HepG2 (cell line): ENCODE results near the gene SEPTIN11.

Experiments
- CBFB ChIP-seq: sonication (generic); formaldehyde crosslinking; IDR thresholded peaks from 2 replicates; pipeline ENCODE4 v1.4.0; 2020; ENCODE audit warnings: missing genetic modification reagents
- CTCF ChIP-seq: sonication (generic); formaldehyde crosslinking; IDR thresholded peaks from 2 replicates; pipeline ENCODE4 v1.5.0; 2020; ENCODE audit warnings: mild to moderate bottlenecking, missing genetic modification reagents, moderate library complexity
- EP300 ChIP-seq, 3 experiments: sonication (generic) in 1 of 3; formaldehyde crosslinking in 1 of 3; IDR thresholded peaks; 2 replicates each; pipeline versions ENCODE4 v1.5.1 to v1.6.1; 2011 to 2020; ENCODE audit warnings: low read depth in 2 of 3, low read length in 2 of 3, borderline replicate concordance in 1 of 3, improper control_type of control experiment in 1 of 3, mild to moderate bottlenecking in 1 of 3, missing genetic modification reagents in 1 of 3, moderate library complexity in 1 of 3
- EZH2 ChIP-seq: conservative IDR thresholded peaks from 2 replicates; pipeline ENCODE4 v1.6.1; 2012; ENCODE audit warnings: mild to moderate bottlenecking, low read depth, low read length, moderate library complexity
- HOXA9 ChIP-seq: sonication (generic); formaldehyde crosslinking; IDR thresholded peaks from 2 replicates; pipeline ENCODE4 v1.8.1; 2022; ENCODE audit warnings: missing genetic modification reagents, mild to moderate bottlenecking, moderate library complexity, borderline replicate concordance
- KIAA2018 ChIP-seq: sonication (generic); formaldehyde crosslinking; IDR thresholded peaks from 2 replicates; pipeline ENCODE4 v1.5.0; 2020; ENCODE audit warnings: mild to moderate bottlenecking, missing genetic modification reagents, borderline replicate concordance
- MBD4 ChIP-seq: IDR thresholded peaks from 2 replicates; pipeline ENCODE4 v1.6.1; 2012; ENCODE audit warnings: low read length, inconsistent platforms, borderline replicate concordance
- POLR2A ChIP-seq, 2 experiments: IDR thresholded peaks; 2 replicates each; pipeline ENCODE4 v1.6.1; 2011; ENCODE audit warnings: low read depth in 2 of 2, low read length in 2 of 2, mild to moderate bottlenecking in 1 of 2, moderate library complexity in 1 of 2; ENCODE audit not compliant: insufficient read depth in 1 of 2
- PRDM4 ChIP-seq: sonication (generic); formaldehyde crosslinking; IDR thresholded peaks from 2 replicates; pipeline ENCODE4 v1.9.0; 2021; ENCODE audit warnings: missing genetic modification reagents, borderline replicate concordance
- RELA ChIP-seq: sonication (generic); formaldehyde crosslinking; IDR thresholded peaks from 2 replicates; pipeline ENCODE4 v1.4.0; 2020; ENCODE audit warnings: missing genetic modification reagents
- THAP8 ChIP-seq: sonication (generic); formaldehyde crosslinking; IDR thresholded peaks from 2 replicates; pipeline ENCODE4 v1.5.1; 2020; ENCODE audit warnings: missing genetic modification reagents, mild to moderate bottlenecking, borderline replicate concordance
- TF ChIP-seq, protein P1 (sequence below), 2 experiments: sonication (generic) in 1 of 2; formaldehyde crosslinking in 1 of 2; IDR thresholded peaks; 2 replicates each; pipeline versions ENCODE4 v1.5.1 to v1.6.1; 2011 to 2020; ENCODE audit warnings: borderline replicate concordance in 1 of 2, low read depth in 1 of 2, low read length in 1 of 2, mild to moderate bottlenecking in 1 of 2, missing genetic modification reagents in 1 of 2, moderate library complexity in 1 of 2

DNA sequence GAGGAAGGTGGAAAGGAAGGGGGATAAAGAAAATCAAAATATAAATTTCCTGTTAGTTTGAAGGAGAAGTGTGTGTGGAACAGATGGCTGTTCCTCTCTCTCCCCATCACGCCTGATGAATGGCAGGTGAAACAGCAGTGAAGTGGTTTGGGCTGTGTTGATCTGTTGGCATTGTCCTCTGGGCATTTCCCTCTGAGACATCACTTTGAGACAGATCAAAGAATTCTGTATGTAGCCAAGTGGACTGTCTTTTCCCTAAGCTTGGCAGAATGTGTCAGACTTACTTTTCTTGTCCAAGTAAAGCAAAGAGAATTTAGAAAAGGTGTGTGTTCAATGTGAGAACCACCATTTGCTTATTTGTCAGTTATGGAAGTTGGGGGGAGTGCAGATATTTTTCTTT is 47.5 kb downstream of the SEPTIN11 start:
- TF ChIP-seq CTCF (CRISPR knock-in tag) (no peak), KIAA2018 (CRISPR knock-in tag) (no peak), EP300 (IDR thresholded peaks at IDR 0.05; ENCODE audit: low read depth in 2 of 2, low read length in 2 of 2) (no peak), EP300 (CRISPR knock-in tag; IDR thresholded peaks at IDR 0.05; ENCODE audit: borderline replicate concordance) (no peak), MBD4 (no peak), CBFB (CRISPR knock-in tag) (no peak), THAP8 (no peak), PRDM4 (no peak), RELA (CRISPR knock-in tag) (no peak), POLR2A (IDR thresholded peaks at IDR 0.05; ENCODE audit: insufficient read depth in 1 of 2, low read depth in 2 of 2, low read length in 2 of 2) (no peak), EZH2 (no peak), HOXA9 (CRISPR knock-in tag) (no peak)
- TF ChIP-seq, protein P1, sequence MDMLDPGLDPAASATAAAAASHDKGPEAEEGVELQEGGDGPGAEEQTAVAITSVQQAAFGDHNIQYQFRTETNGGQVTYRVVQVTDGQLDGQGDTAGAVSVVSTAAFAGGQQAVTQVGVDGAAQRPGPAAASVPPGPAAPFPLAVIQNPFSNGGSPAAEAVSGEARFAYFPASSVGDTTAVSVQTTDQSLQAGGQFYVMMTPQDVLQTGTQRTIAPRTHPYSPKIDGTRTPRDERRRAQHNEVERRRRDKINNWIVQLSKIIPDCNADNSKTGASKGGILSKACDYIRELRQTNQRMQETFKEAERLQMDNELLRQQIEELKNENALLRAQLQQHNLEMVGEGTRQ (IDR thresholded peaks at IDR 0.05; ENCODE audit: low read depth, low read length): no peak
- TF ChIP-seq, protein P1 (CRISPR knock-in tag; IDR thresholded peaks at IDR 0.05; ENCODE audit: borderline replicate concordance): no peak
